Measurements from ENCODE around the gene MUC5B.
"Not testable (repeated sequence)": the region's sequence is repeated elsewhere in the genome, so short reads cannot be mapped to it uniquely, and the experiment has no call there.

MUC5B gene

DNA sequence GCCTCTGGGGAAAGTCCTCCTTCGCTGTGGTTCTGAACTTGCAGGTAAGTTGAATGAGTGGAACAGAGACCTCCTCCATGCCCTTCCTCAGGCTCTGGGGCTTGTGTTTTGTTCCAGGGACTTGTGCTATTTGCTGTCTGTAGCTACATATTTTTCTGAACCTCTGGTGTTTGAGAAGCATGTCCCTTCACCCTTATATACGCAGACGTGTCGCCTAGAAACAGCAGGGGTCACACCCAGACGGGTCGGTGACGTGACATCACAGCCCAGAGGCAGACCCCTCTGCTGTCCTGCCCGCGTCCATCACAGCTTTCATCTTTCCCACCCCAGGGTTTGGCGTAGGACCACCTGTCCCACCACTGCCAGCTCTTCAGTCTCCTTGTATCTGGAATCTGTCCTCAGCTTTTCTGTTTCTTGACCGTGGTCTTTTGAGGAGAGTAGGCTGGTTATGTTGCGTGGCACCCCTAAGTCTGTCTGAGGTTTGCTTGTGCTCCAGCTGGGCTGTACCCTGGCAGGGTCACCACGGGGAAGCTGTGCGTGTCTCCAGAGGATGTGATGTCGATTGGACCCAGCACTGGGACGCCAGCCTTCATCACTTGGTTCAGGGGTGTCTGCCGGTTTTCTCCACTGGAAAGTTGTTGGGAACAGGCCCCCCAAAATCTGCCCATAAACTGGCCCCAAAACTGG lies 13.4 kb upstream of the MUC5B start:
- no peaks in the 10 kb centered on the region for H4K20me1 ChIP-seq (ENCODE audit: insufficient read depth)
- H3K27ac ChIP-seq, result no peak overlapping the region
- no peak overlapping the region for H3K4me3 ChIP-seq (IDR thresholded peaks at IDR 0.05; ENCODE audit: insufficient read depth, low read depth, low read length)
- H2AFZ ChIP-seq (ENCODE audit: low read depth), result no peak overlapping the region
- no peak overlapping the region for H3K9ac ChIP-seq
- H3K36me3 ChIP-seq (ENCODE audit: insufficient read depth), result no peaks in the 10 kb centered on the region
- H3K79me2 ChIP-seq (ENCODE audit: insufficient read depth, low read depth), result no peaks in the 10 kb centered on the region
- TF ChIP-seq, protein P1, sequence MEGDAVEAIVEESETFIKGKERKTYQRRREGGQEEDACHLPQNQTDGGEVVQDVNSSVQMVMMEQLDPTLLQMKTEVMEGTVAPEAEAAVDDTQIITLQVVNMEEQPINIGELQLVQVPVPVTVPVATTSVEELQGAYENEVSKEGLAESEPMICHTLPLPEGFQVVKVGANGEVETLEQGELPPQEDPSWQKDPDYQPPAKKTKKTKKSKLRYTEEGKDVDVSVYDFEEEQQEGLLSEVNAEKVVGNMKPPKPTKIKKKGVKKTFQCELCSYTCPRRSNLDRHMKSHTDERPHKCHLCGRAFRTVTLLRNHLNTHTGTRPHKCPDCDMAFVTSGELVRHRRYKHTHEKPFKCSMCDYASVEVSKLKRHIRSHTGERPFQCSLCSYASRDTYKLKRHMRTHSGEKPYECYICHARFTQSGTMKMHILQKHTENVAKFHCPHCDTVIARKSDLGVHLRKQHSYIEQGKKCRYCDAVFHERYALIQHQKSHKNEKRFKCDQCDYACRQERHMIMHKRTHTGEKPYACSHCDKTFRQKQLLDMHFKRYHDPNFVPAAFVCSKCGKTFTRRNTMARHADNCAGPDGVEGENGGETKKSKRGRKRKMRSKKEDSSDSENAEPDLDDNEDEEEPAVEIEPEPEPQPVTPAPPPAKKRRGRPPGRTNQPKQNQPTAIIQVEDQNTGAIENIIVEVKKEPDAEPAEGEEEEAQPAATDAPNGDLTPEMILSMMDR (conservative IDR thresholded peaks at IDR 0.05; ENCODE audit: low read depth, low read length), result no peak
- no peak overlapping the region for H3K4me2 ChIP-seq
- H3K27me3 ChIP-seq (ENCODE audit: insufficient read depth, low read depth), result peaks cover 87% of the 10 kb centered on the region
- no peaks in the 10 kb centered on the region for H3K4me1 ChIP-seq (ENCODE audit: low read depth, poor library complexity, severe bottlenecking)

DNA sequence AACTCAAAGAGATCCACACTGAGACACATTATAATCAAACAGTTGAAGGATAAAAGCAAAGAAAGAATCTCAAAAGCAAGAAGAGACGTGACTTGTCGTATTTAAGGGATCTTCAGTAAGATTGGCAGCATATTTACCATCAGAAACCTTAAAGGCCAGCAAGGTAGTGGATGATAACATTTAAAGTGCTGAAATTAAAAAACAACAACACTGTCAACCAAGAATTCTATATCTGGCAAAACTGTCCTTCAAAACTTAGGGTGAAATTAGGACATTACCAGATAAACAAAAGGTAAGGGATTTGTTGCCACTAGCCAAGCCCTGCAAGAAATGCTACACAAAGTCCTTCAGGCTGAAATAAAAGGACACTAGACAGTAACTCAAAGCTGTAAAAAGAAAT lies 11.0 kb upstream of the MUC5B start:
- Histone ChIP-seq H3K36me3 (ENCODE audit: insufficient read depth) (no peaks in the 10 kb centered on the region), H3K4me3 (IDR thresholded peaks at IDR 0.05; ENCODE audit: insufficient read depth, low read depth, low read length) (no peak overlapping the region), H3K9ac (no peak overlapping the region), H3K4me1 (ENCODE audit: low read depth, poor library complexity, severe bottlenecking) (no peaks in the 10 kb centered on the region), H3K79me2 (ENCODE audit: insufficient read depth, low read depth) (no peaks in the 10 kb centered on the region), H3K27ac (no peak overlapping the region), H4K20me1 (ENCODE audit: insufficient read depth) (no peaks in the 10 kb centered on the region), H3K27me3 (ENCODE audit: insufficient read depth, low read depth) (peaks cover 90% of the 10 kb centered on the region), H3K4me2 (no peak overlapping the region), H2AFZ (ENCODE audit: low read depth) (no peak overlapping the region)
- TF ChIP-seq, protein P1 (conservative IDR thresholded peaks at IDR 0.05; ENCODE audit: low read depth, low read length), result no peak

DNA sequence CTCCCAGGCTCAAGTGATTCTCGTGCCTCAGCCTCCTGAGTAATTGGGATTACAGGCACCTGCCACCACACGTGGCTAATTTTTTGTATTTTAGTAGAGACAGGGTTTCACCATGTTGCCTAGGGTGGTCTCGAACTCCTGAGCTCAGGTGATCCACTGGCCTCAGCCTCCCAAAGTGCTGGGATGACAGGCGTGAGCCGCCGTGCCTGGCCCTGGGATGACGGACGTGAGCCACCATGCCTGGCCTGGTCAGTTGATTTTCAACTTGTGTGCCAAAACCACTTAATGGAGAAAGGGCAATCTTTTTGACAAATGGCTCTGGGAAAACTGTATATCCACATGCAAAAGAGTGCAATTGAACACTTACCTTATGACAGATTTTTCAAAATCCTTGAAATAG lies 7.0 kb upstream of the MUC5B start:
- H3K27ac ChIP-seq; H3K4me2 ChIP-seq; H3K9ac ChIP-seq; H4K20me1 ChIP-seq (ENCODE audit: insufficient read depth); H3K36me3 ChIP-seq (ENCODE audit: insufficient read depth); H3K4me1 ChIP-seq (ENCODE audit: low read depth, poor library complexity, severe bottlenecking); H3K79me2 ChIP-seq (ENCODE audit: insufficient read depth, low read depth); H3K4me3 ChIP-seq (IDR thresholded peaks at IDR 0.05; ENCODE audit: insufficient read depth, low read depth, low read length); H2AFZ ChIP-seq (ENCODE audit: low read depth): not testable (repeated sequence)
- peaks cover 90% of the 10 kb centered on the region for H3K27me3 ChIP-seq (ENCODE audit: insufficient read depth, low read depth)

DNA sequence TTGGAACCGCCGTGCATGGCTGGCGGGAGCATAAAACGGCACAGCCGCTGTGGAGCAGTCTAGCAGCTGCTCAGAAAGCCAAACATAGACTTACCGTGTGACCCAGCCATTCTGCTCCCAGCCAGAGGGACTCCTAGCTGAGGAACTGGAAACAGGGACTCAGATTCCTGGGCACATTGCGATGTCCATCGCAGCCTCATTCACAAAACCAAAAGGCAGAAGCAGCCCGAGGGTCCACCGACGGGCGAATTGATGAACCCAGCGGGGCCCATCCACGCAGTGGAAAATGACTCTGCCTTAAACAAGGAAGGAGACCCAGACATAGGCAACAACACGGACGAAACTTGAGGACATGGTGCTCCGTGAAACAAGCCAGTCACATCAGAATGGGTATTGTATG lies 5.7 kb upstream of the MUC5B start:
- Histone ChIP-seq H2AFZ (ENCODE audit: low read depth) (no peak overlapping the region), H3K36me3 (ENCODE audit: insufficient read depth) (no peaks in the 10 kb centered on the region), H4K20me1 (ENCODE audit: insufficient read depth) (no peaks in the 10 kb centered on the region), H3K4me1 (ENCODE audit: low read depth, poor library complexity, severe bottlenecking) (no peaks in the 10 kb centered on the region), H3K9ac (no peak overlapping the region), H3K4me3 (IDR thresholded peaks at IDR 0.05; ENCODE audit: insufficient read depth, low read depth, low read length) (no peak overlapping the region), H3K79me2 (ENCODE audit: insufficient read depth, low read depth) (no peaks in the 10 kb centered on the region), H3K4me2 (no peak overlapping the region), H3K27me3 (ENCODE audit: insufficient read depth, low read depth) (peaks cover 91% of the 10 kb centered on the region), H3K27ac (no peak overlapping the region)
- TF ChIP-seq, protein P1 (conservative IDR thresholded peaks at IDR 0.05; ENCODE audit: low read depth, low read length), result no peak

DNA sequence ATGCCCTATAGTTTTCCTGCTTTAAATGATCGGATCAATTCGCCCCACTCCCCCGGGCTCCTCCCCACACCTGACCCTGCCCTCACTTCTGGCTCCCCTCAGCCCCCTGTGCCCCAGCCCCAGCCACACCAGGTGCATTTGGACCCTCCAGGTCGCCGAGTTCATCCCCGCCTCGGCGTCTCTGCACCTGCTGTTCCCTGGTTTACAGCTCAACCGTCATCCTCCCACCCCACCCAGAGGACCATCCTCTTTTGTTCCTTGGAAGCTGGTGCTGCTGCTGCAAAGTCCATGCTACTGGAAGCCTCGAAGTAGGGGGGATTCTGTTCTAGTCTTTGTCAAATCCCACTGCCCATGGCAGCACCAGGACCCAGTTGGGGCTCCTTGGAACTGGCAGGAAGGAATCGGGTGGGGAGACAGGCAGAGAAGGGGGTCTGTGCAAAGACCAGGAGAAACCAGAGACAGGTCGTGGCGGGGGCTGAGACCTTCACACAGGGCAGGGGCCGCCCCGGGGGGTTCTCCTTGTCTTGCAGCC lies 4.5 kb upstream of the MUC5B start:
- Histone ChIP-seq H3K4me2 (no peak overlapping the region), H3K27me3 (ENCODE audit: insufficient read depth, low read depth) (peaks cover 80% of the 10 kb centered on the region), H4K20me1 (ENCODE audit: insufficient read depth) (no peaks in the 10 kb centered on the region), H3K4me1 (ENCODE audit: low read depth, poor library complexity, severe bottlenecking) (no peaks in the 10 kb centered on the region), H3K27ac (no peak overlapping the region), H3K4me3 (IDR thresholded peaks at IDR 0.05; ENCODE audit: insufficient read depth, low read depth, low read length) (no peak overlapping the region), H3K36me3 (ENCODE audit: insufficient read depth) (no peaks in the 10 kb centered on the region), H3K79me2 (ENCODE audit: insufficient read depth, low read depth) (no peaks in the 10 kb centered on the region), H3K9ac (no peak overlapping the region), H2AFZ (ENCODE audit: low read depth) (no peak overlapping the region)
- TF ChIP-seq, protein P1 (conservative IDR thresholded peaks at IDR 0.05; ENCODE audit: low read depth, low read length), result no peak

Measured in KMS-11 (cell line).